ENCODE data around the gene GBF1.

The GBF1 gene

DNA sequence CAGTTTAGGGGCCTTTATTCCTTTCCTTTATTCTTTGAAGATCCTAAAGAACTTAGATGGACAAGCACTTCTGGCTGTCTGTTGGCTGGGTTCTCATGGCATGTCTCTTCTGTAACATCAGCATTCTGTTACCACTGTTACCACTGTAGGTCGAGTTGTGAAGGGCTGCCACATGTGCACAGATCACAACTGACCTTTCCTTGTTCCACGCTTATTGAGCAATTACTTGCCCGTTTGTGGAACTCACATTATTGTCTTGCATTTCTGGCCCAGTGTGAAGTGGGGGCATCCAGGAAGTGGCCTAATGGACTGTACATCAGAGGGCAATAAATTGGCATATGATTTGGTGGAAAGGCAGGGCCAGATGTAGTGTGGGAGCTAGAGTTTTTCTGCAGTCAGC, 23.7 kb downstream of the GBF1 start:
- DNase-seq (ENCODE audit: low spot score): no peak

DNA sequence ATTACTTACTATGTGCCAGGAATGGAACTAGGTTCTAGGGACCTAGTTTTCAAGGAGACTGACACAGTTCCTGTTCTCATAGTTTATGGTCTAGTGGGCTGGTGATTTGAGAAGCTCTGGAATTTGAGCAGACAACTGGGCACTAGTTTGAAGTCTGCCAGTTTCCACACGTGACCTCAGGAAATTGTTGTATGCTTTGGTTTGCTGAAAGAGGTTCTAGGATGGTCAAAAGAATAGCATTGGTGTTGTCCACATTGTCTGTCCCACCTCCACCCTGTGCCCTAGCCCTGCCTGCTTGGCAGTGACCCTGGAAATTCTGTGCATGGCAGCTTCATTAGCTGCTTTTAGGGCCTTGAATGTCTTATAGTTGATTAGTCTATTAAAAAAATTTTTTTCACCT, 28.7 kb downstream of the GBF1 start:
- TF ChIP-seq, protein P1, sequence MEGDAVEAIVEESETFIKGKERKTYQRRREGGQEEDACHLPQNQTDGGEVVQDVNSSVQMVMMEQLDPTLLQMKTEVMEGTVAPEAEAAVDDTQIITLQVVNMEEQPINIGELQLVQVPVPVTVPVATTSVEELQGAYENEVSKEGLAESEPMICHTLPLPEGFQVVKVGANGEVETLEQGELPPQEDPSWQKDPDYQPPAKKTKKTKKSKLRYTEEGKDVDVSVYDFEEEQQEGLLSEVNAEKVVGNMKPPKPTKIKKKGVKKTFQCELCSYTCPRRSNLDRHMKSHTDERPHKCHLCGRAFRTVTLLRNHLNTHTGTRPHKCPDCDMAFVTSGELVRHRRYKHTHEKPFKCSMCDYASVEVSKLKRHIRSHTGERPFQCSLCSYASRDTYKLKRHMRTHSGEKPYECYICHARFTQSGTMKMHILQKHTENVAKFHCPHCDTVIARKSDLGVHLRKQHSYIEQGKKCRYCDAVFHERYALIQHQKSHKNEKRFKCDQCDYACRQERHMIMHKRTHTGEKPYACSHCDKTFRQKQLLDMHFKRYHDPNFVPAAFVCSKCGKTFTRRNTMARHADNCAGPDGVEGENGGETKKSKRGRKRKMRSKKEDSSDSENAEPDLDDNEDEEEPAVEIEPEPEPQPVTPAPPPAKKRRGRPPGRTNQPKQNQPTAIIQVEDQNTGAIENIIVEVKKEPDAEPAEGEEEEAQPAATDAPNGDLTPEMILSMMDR (IDR thresholded peaks at IDR 0.05; ENCODE audit: extremely low read depth, missing control alignments): no peak
- DNase-seq (ENCODE audit: low spot score): no peak

More for the DNA sequence above, 23.7 kb downstream of the GBF1 start:
- TF ChIP-seq, protein P1 (IDR thresholded peaks at IDR 0.05; ENCODE audit: extremely low read depth, missing control alignments): no peak

DNA sequence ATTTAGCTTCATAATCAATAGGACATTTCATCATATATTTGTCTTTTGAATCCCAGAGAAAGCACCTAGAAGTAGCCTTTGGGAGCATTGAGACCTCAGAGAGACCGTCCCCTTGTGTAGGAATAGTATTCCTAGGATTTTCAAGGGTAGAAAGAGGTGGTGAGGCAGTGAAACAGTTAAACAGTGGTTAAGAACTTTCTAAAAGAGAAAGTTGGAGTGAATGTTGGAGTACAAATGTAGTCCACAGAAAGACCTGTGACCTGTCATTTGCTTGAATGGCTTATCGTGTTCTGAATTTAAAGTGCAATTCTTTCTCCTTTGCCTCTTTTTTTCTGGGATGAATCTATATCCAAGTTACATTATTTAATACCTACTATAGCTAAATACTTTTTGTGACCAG, 30.0 kb downstream of the GBF1 start:
- TF ChIP-seq, protein P1 (IDR thresholded peaks at IDR 0.05; ENCODE audit: extremely low read depth, missing control alignments): no peak
- no peak for DNase-seq (ENCODE audit: low spot score)

DNA sequence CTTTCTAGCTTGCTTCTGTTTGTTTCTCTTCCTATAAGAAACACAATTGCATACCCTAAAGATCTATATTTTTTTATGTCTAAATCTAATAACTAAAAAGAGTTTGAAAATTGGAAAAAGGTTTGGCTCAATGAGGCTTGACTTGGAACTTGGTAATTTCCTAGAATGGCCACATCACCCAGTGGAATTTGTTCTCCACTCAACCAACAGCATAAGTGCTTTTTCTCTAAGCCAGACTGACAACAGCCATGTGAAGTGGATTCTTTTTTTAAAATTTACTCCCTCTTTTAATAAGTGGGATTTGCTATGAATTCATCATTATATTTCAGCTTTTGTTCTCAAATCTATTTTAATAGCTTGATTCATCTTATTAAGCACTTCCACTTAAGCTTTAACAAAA, 33.8 kb downstream of the GBF1 start:
- DNase-seq (ENCODE audit: low spot score): no peak
- TF ChIP-seq, protein P1 (IDR thresholded peaks at IDR 0.05; ENCODE audit: extremely low read depth, missing control alignments): no peak

DNA sequence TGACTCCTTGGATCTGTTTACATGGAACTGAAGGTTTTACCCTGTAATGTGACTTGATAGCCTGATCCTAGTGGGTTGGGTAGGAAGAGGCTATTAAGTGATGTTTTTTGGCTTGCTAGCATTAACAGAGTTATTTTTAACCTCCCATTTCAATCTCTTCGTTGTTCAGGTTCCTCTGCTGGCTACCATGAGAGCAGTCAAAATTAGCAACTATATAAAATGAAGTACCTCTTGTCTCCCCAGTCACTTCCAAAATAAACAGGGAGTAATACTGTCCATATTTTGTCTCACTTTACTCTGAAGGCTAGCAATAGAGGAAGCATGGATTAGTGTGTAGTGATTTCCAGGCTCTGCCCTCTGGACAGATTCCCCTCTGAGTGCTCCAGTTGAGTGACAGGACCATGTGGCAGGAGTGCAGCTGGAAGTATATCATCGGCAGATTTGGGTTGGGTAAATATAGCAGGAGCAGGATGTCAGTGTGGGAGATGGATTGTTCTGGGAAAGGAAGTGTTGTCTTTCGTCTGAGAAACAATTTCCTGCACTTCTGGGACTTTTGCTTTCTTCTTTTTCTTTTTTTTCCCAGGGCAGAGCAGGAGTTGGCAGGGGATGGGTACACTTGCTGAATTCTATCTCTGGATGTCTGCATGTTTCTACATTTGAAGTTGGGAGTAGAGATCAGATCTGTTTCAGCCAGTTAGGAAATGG, 35.2 kb downstream of the GBF1 start:
- TF ChIP-seq, protein P1 (IDR thresholded peaks at IDR 0.05; ENCODE audit: extremely low read depth, missing control alignments): no peak
- DNase-seq (ENCODE audit: low spot score): no peak

DNA sequence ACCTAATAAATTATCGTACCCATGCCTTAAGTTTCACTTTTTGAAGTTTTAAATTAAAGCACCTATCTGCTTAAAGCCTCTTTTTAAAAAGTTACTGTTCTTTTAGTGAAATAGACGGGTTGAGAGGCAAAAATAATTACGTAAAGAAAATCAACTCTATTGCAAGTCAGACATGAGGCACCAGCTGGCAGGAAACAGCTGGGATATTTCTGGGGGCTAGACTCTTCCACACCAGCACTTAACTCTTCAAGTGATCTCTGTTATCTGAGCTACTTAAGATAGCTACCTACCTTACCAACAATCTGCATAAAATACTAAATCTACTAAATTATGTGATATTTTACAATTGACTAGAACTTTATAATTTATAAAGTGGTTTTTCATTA, 35.8 kb downstream of the GBF1 start:
- no peak for DNase-seq (ENCODE audit: low spot score)
- TF ChIP-seq, protein P1 (IDR thresholded peaks at IDR 0.05; ENCODE audit: extremely low read depth, missing control alignments): no peak

DNA sequence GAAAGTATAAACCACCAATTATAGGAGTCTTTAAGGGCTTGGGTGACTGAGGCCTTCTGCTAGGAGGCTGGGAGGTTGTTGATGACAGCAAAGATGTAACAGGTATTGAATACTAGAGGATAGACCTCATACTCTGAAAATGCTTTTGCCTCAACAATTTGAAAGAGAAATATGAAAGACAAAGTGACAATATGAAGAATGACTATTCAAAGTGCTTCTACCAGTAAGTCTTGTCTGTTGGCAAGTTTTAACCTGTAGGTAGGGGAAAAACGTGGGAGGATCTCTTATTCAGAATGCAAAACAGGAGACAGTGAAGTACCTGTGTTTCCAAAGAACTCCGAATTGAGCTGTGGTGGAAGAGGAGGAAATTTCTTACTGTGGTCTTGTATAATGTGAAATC, 38.2 kb downstream of the GBF1 start:
- no peak for DNase-seq (ENCODE audit: low spot score)
- TF ChIP-seq, protein P1 (IDR thresholded peaks at IDR 0.05; ENCODE audit: extremely low read depth, missing control alignments): no peak
